H1 (cell line): ENCODE data around the gene HOXB9.

Experiments
- ASH2L ChIP-seq: fragments of 200-600, 300-600 bp; sonication (generic); IDR thresholded peaks from one replicate; pipeline ENCODE4 v1.7.1; 2017; ENCODE audit warnings: low read length
- EZH2 ChIP-seq: fragments of 200-600 bp; sonication (generic); IDR thresholded peaks from 2 replicates; pipeline ENCODE4 v1.7.1; 2012; ENCODE audit warnings: low read depth, mild to moderate bottlenecking, moderate library complexity, low read length, inconsistent platforms; ENCODE audit not compliant: severe bottlenecking
- HDAC2 ChIP-seq, 2 experiments: fragments of 300-600 bp in 1 of 2; sonication (generic) in 1 of 2; IDR thresholded peaks; 2 replicates each; pipeline ENCODE4 v1.6.1; 2011 to 2012; ENCODE audit warnings: low read depth in 2 of 2, low read length in 2 of 2, mild to moderate bottlenecking in 2 of 2, moderate library complexity in 2 of 2, borderline replicate concordance in 1 of 2, inconsistent platforms in 1 of 2
- JUND ChIP-seq: IDR thresholded peaks from 2 replicates; pipeline ENCODE4 v1.6.1; 2011; ENCODE audit warnings: mild to moderate bottlenecking, improper control_type of control experiment, low read length
- POLR2A ChIP-seq, 2 experiments: IDR thresholded peaks; 1 replicate in 1 of 2; 2 replicates in 1 of 2; pipeline ENCODE4 v1.6.1; 2011; ENCODE audit warnings: low read depth in 2 of 2, low read length in 2 of 2, mild to moderate bottlenecking in 2 of 2; ENCODE audit errors: control extremely low read depth in 1 of 2
- POLR2AphosphoS5 ChIP-seq: IDR thresholded peaks from 2 replicates; pipeline ENCODE4 v1.6.1; 2011; ENCODE audit warnings: low read depth, low read length
- RAD21 ChIP-seq, 2 experiments: IDR thresholded peaks in 1 of 2; conservative IDR thresholded peaks in 1 of 2; 2 replicates each; pipeline ENCODE4 v1.6.1; 2011; ENCODE audit warnings: low read depth in 2 of 2, low read length in 2 of 2, improper control_type of control experiment in 1 of 2, inconsistent platforms in 1 of 2, mild to moderate bottlenecking in 1 of 2, moderate library complexity in 1 of 2
- TF ChIP-seq, protein P1 (sequence below), 3 experiments: IDR thresholded peaks; 1 replicate in 2 of 3; 2 replicates in 1 of 3; pipeline versions ENCODE4 v1.5.1 to v1.6.1; 2011; ENCODE audit warnings: low read length in 3 of 3, mild to moderate bottlenecking in 3 of 3, inconsistent platforms in 2 of 3, low read depth in 1 of 3, moderate library complexity in 1 of 3; ENCODE audit not compliant: insufficient read depth in 1 of 3; ENCODE audit errors: control extremely low read depth in 1 of 3

DNA sequence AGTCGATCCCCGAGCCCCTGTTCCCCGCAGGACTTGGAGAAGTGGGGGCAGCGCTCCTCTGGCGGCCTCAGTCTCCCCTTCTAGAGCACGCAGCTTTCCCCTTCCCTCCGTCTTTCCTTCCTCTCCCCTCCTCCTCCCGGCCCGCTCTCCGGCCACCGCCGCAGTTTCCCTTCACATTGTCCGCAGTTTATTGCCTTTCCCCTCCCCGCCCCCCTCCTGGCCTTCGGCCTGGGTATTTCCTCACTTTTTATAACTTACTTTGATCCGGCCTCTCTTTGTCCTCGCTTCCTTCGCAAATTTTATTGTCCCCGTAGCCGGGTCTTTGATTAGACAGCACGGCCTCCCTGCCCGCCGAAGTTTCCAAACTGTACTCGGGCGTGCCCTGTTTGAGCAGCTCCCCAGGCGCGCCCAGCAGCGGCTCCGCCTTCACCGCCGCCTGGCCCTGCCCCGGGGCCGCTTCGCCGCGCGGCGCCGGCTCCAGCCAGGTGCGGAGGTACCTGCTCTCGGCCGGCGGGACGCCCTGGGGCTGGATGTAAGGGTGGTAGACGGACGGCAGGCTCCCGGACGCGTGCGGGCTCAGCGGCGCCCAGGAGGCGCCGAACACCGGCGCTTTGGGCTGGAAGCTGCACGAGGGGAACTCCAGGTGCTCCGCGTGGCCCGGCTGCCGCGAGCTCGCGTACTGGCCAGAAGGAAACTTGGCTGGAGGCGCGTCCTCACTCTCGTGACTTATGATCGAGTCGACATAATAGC, 488 bp downstream of the HOXB9 start:
- peak; percentile 69 for TF ChIP-seq EZH2
- no peak for TF ChIP-seq POLR2AphosphoS5
- TF ChIP-seq, protein P1, sequence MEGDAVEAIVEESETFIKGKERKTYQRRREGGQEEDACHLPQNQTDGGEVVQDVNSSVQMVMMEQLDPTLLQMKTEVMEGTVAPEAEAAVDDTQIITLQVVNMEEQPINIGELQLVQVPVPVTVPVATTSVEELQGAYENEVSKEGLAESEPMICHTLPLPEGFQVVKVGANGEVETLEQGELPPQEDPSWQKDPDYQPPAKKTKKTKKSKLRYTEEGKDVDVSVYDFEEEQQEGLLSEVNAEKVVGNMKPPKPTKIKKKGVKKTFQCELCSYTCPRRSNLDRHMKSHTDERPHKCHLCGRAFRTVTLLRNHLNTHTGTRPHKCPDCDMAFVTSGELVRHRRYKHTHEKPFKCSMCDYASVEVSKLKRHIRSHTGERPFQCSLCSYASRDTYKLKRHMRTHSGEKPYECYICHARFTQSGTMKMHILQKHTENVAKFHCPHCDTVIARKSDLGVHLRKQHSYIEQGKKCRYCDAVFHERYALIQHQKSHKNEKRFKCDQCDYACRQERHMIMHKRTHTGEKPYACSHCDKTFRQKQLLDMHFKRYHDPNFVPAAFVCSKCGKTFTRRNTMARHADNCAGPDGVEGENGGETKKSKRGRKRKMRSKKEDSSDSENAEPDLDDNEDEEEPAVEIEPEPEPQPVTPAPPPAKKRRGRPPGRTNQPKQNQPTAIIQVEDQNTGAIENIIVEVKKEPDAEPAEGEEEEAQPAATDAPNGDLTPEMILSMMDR (IDR thresholded peaks at IDR 0.05; ENCODE audit: control extremely low read depth in 1 of 3, insufficient read depth in 1 of 3, low read depth in 1 of 3, low read length in 3 of 3) = no peak
- no peak for TF ChIP-seq RAD21 (IDR thresholded peaks at IDR 0.05 in 1 of 2, conservative IDR thresholded peaks at IDR 0.05 in 1 of 2; ENCODE audit: low read depth in 2 of 2, low read length in 2 of 2)
- no peak for TF ChIP-seq ASH2L
- no peak for TF ChIP-seq HDAC2 (IDR thresholded peaks at IDR 0.05; ENCODE audit: borderline replicate concordance in 1 of 2, low read depth in 2 of 2, low read length in 2 of 2)
- no peak for TF ChIP-seq POLR2A (IDR thresholded peaks at IDR 0.05; ENCODE audit: control extremely low read depth in 1 of 2, low read depth in 2 of 2, low read length in 2 of 2)
- no peak for TF ChIP-seq JUND
